Tibial nerve (tissue), 4 donors: ENCODE data around the gene PRR5.

Experiments
- CTCF ChIP-seq, 5 experiments: fragments of 200-600 bp in 3 of 5; fragments of 450-650 bp in 2 of 5; sonication (generic) in 3 of 5; IDR thresholded peaks; one replicate each; pipeline ENCODE4 v1.5.1; 2016 to 2019; ENCODE audit warnings: antibody characterized with exemption in 5 of 5, mild to moderate bottlenecking in 3 of 5, moderate library complexity in 2 of 5
- EP300 ChIP-seq, 2 donors: sonication (generic); formaldehyde crosslinking; IDR thresholded peaks; one replicate each; pipeline ENCODE4 v1.6.1; 2017; ENCODE audit warnings: antibody characterized with exemption in 2 of 2, mild to moderate bottlenecking in 1 of 2
- POLR2A ChIP-seq, 2 donors: fragments of 450-650 bp; IDR thresholded peaks; one replicate each; pipeline ENCODE4 v1.6.1; 2017; ENCODE audit warnings: antibody characterized with exemption in 2 of 2, mild to moderate bottlenecking in 2 of 2, moderate library complexity in 2 of 2

- TF ChIP-seq CTCF (IDR thresholded peaks at IDR 0.05) (no peak), POLR2A (IDR thresholded peaks at IDR 0.05) (no peak), EP300 (IDR thresholded peaks at IDR 0.05) (no peak)
Measured at GRCh38 chr22:44692662-44693007, 9.4 kb upstream of the PRR5 start.
